A204.1 (cell line): Measurements from ENCODE around the gene MTCP1.

Experiments used
- FAIRE-seq: peaks from 2 replicates; lab custom pipeline; 2012; peaks lifted over from hg19 to GRCh38; lab: Jason Lieb, UNC

The MTCP1 gene, protein sequence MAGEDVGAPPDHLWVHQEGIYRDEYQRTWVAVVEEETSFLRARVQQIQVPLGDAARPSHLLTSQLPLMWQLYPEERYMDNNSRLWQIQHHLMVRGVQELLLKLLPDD

DNA sequence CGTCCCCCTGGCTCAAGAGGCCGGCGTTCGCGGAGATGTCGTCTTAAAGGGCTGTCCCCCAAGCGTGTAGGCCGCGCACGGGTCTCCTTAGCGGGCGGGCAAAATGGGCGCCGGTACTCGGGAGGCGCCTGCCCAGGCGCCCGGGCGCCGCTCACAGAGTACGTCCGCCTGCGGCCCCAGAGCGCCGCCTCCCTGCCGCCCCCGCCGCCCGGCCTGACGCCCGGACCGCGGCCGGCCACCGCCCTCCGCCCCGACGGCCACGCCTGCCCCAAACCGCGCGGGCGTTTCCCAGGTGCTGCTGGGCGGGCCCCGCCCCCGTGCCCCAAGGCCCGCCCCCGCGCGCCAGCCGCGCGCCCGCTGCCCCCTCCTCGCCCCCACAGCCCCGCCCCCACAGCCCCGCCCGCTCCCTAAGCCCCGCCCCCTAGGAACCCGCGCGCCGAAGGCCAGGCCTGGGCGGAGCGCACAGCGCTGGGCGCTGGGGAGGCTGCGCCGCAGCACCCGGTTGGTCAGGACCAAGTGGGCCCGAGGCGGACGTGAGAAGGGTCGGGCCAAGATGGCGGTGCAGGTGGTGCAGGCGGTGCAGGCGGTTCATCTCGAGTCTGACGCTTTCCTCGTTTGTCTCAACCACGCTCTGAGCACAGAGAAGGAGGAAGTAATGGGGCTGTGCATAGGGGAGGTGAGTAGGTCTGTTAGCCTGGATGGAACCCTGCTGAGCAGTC is at the start of gene MTCP1, which contains the start of the genes BRCC3 and CMC4:
TSS of gene MTCP1 (minus strand) at position 162 of the 719 bp plus-strand sequence. CDS start 5,126 bp downstream, outside the sequence.
TSS of gene BRCC3 (plus strand) at position 534 of the 719 bp plus-strand sequence. CDS start at position 554, 20 bp downstream.
TSS of gene CMC4 (minus strand) at position 162 of the 719 bp plus-strand sequence. CDS start 7,113 bp downstream, outside the sequence.
- FAIRE-seq = no peak

DNA sequence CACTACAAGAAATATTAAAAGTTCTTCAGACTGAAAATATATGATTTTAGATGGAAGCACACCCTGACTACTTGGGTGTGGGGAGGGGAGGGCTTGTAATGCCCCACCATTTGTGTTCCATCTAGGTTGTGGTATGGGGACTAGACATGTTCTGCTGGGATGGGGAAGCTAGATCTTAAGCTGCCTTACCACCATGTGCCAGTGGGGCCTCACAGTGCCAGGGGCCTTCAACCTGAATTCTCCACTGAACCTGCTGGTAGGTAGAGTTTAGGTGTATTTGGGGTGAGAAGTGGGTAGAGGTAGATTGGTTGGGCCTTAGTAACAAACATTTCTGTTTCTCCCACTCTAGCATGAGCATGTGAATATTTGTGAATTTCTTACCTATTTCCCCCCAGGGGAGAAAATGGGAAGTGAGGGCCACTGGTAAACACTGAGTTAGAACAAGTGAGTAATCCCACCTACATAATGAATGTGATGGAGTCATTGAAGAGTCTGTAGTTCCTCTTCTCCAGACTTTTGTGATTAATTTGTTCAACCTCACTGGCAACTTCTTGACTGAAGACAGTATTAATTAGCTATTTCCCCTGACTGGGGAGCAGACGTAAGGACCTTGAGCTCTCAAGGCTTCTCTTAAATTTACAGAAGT is 44.4 kb upstream of the MTCP1 start:
- FAIRE-seq = no peak

DNA sequence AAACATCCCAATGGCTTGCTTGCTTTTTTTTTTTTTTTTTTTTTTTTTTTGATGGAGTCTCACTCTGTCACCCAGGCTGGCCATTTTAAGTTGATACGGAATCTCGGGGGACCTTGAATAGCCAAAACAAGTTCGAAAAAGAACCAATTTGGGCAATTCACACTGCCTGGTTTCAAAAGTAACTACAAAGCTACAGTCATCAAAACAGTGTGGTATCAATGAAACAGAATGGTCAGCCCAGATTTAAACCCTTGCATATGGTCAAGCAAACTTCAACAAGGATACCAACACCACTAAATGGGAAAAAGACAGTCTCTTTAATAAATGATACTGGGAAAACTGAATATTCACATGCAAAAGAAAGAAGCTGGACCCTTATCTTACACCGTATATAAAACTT is 42.2 kb upstream of the MTCP1 start:
- no peak for FAIRE-seq

DNA sequence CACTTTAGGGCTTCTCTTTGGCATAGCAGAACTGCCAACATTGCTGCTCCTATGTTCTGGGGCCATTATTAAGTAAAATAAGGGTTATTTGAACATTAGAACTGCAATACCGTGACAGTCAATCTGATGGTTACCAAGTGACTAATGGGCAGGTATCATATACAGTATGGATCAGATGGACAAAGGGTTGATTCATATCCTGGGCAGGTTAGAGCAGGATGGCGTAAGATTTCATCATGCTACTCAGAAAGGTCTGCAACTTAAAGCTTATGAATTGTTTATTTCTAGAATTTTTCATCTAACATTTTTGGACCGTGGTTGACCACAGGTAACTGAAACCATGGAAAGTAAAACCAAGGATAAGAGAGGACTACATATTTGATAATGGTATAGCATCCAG is 41.2 kb upstream of the MTCP1 start:
- FAIRE-seq = no peak

DNA sequence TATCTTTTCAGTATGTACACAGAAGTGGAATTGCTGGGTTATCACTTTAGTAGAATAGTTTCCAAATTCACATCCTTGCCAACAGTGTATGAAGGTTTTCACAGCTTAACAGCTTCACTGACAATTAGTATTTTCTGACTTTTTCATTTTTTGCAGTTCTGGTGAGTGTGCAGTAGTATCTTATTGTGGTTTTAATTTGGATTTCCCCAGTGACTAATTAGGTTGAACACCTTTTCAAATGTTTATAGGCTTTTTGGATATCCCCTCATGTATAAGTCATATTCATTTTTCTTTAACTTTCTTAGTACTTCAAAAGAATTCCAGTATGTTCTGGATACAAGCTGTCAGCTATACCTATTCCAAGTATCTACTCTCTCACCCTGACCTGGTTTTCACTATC is 37.5 kb upstream of the MTCP1 start:
- FAIRE-seq = no peak

DNA sequence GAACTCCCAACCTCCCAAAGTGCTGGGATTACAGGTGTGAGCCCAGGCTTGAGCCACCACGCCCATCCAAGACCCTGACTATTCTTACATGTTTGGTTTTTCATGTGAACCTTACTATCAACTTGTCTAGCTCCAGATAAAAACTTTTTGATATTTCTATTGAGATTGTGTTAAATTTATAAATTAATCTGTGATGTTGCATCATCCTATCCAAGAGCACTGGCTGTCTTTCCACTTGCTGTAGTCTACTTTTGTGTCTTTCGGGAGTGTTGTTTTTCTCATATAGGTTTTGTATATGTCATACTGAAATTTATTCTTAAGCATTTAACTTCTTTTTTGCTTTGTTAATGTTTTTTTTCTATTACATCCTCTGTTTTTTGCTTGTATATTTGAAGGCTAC is 35.0 kb upstream of the MTCP1 start:
- FAIRE-seq = no peak

DNA sequence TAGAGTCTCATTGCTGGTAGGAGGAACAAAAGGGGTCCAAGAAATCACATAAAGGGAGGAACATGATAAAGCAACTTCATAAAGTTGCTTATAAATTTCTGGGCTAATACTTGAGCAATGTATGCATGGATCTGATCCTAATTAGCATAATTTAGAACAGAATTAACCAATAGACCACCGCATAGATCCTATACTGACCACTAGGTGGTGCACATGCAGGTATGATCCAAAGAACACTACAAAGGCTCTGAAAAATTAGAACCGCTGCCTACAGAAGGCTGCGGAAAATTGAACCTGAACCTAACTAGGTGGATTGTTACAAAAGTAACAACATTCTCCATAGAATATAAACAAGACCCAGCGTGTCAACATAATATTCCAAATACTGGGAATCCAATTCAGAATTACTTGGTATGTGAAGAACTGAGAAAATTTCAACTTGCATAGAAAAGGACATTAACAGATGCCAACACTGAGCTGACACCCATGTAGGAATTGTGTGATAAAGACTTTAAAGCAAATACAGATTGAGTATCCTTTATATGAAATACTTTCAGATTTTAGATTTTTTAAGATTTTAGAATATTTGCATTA is 23.6 kb upstream of the MTCP1 start:
- FAIRE-seq = no peak

DNA sequence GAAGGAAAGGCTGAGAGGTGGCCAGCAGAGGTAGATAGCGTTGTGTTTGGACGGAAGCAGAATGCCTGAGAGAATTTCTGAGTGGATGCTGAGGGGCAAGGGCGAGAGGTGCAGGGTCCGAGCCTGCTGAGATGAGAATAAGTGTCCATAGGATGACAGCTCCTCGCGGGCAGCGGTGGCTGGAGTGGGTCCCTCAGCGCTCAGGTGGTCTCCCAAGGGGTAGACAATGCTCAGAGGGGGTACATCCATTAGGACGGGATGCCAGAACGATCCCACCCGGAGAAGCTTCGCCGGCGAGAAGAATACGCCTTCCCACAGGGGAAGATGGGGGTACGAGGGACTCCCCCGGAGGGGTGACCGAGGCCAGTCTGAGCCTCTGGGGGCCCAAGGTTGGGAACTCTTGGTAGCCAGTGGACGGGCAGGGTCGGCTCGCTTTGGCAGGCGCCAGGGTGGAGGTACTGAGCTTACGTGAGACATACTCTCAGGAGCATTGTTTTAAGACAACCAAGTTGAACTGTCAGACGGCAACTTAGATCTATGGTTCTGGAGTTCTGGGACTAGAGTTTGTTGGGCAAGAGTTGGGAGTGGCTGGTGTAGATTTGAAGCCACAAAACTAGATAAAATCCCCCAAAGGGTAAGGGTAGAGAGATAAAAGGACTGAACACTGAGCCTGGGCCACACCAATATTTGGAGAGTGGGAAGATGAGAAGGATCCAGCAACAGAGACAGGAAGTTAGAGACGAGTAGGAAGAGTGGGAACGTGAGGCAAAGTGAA is 16.2 kb upstream of the MTCP1 start:
- no peak for FAIRE-seq

DNA sequence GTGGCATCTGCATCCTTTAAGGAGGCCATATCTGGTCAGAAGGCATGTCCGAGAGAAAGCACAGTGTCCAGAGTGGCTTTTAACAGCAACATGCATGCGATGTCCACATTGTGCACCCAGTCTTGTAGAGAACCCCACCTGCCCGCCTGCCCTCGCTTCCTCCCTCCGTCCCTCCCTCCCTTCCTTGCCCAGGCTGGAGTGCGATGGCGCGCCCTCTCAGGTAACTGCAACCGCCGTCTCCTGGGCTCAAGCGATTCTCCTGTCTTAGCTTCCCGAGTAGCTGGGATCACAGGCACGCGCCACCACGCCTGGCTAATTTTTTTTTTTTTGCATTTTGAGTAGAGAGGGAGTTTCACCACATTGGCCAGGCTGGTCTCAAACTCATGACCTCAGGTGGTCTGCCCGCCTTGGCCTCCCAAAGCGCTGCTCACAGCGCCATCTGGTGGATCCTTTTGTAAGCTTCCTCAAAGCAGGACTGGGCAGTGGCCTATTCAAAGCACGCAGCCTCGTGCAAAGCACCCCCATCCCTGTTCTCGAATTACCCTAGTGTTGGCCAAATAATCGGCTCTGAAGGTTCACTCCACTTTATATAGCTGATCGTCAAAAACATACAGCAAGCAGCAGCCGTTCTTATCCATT is 15.4 kb upstream of the MTCP1 start:
- no peak for FAIRE-seq

DNA sequence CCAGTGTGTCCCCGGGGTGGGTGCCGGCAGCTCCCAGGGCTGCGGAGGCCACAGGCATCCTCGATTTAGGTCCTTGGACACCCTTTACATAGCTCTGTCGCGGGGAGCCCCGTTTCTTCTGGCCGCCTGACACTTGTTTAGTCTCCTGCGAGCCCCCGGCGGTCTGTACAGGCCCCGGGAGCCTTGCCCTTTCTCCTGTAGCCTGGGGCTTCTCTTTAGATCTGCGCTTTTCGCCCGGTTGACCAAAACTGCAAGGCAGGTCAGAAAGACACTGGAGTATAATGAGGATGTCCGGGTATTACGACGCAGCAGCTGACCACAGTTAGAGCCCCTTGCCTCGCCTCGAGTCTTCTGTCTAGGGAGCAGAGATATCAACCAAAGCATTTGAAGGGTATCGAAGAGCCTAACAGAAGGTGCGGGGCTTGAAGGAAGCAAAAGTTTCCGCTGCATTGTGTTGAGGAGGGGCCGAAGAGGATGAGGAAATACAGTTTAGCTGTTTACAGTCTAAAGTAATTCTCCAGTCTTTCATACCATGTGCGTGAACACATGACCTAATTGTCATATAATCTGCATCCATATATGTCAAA is 851 bp upstream of the MTCP1 start:
- no peak for FAIRE-seq

DNA sequence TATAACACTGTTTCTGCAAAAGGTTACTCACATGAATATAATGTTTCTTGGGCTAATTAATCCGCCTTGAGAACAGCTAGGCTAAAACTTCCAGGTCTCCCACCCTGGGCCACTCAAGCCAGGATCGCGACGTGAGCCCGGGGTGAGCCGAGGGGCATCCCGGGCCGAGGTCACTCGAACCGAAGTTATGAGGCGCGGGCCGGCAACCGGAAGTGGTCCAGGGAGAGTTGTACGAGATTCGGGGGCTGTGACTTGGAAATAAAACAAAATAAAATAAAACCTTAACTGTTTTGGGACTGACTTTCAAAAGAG is 317 bp downstream of the MTCP1 start:
- no peak for FAIRE-seq

DNA sequence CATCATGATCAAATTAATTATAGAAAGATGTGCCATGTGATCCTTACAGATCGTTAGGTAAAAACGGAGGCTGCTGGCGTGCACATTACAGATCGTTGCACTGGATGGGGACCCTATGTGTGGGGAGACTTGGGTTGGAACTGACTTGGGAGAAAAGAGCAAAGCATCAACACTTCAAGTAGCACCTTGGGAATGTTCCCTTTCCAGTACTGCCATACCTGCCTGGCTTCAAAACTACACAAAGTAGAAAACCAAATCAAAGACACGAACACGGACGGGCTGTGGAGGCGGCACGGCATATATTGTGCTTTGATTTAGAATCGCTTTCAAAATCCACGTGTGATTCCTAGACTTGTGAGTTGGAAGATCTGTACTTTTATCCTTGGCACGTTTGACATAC is 898 bp downstream of the MTCP1 start:
- FAIRE-seq = no peak

DNA sequence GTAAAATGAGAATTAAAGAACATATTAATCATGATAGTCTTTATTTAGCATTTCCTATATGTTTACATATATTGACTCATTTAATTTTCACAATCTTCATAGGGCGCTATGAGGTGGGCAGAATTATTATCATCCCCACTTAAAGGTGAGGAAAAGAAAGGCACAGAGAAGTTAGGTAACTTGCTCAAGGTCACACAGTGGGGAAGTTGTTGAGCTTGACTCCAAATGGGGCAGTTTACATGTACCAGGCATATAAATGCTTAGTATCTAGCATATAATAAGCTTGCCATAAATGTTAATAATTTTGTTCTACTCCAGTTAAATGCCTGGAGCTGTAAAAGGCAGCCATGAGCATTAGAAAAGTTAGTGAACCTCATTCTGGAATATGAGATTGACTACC is 1.5 kb downstream of the MTCP1 start:
- FAIRE-seq = no peak

DNA sequence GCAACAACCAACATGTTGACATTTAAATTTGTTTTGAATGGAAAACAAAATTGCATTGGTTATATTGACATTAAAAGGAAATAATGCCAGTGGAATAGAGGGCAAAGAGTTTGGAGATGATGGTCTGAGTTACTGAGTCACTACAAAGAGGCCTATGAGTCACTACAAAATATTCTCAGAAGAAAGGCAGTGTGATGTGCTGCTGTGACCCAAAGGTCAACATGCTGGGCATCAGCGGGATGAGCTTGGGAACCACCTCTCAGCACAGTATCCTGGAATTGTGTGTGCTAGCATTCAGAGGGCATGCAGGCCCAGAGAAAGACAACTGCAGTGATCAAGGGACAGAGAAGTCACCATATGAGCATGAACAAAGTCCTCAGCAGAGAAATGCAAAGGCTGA is 2.8 kb downstream of the MTCP1 start:
- FAIRE-seq = no peak

DNA sequence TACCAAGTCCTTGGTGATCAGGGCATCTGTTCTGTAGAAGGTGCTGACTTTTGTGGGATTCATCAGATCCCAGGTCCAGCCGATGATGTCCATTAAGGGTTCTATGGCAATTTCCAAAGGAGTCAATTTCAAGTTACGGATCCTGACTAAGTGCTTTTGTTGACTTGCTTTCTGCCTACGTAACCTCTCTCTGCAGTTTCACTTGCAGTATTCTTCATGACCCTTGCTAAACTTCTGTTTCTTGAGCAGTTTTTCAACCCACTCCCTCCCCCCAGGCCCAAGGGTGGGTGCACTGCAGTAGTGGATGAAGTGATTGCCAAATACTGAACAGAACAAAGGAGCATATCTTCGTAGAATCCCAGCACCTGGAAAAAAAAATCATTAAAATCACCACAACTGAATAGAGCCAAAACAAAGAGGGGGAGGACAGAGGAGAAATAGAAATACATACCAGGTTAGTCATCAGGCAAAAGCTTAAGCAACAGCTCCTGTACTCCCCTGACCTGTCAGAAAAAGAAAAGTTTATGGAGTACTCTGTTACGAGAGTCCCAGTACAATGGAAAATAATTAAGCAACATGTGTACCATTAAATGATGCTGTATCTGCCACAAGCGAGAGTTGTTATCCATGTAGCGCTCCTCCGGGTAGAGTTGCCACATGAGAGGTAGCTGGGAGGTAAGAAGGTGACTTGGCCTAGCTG is 5.8 kb downstream of the MTCP1 start:
- no peak for FAIRE-seq

DNA sequence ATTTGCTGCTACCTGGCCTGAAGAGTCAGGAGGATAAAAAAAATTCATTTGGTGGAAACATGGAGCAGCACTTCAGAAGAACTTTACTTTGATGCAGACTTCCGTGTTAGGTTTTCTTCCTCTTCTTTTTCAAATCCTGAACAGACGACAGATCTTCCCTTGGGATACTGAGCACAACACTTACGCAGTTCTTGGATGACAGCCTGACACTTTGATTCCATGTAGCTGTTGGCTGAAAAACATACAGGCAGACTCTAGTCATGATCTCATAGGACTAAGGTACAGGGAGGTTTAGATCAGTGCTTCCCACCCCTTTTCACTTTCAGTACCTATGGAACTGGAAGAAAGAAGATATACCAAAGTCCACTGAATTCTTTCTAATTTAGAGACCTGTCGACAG is 9.2 kb downstream of the MTCP1 start:
- no peak for FAIRE-seq

DNA sequence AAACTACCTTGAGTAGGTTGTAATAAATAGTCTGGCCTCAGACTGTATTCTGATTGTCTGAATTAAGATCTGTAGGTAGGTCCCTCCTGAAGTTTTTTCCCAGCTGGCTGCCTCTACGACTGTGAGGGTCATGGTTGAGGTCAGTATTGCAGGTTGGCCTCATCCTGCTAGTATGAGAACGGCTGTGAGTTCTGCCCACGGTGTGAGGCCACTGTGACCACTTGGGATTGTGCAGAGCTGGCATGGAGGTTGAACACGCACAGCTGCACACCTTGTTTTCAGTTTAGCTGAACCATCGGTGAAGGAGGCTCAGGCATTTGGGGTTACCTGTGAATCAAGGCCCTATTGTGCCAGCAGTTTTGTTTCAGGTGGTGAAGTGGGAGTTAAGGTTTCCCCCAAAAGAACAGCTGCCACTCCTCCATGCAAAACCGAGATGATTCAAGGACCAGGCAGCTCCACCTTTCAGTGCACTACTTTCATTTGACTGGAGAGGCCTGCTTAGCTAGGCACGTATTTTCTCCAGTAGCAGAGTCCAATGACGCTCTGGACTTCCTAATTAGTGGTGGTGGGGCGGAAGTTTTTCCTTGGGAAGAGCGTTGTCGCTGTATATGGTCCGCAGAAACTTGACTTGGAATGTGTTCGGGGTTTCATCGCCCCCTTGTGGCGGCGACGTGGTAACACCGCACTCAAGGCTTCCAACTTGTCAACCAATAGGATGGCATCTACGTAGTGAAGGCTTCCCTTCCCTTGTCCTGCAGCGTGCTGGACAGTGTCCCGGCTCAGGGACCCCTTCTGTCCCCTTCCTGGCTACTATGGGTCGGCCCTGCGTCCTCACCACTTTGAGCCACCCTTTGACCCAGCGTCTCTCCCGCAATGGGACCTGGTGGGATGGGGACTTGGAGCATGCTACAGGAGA is 13.8 kb downstream of the MTCP1 start:
- peak; percentile 41 for FAIRE-seq

DNA sequence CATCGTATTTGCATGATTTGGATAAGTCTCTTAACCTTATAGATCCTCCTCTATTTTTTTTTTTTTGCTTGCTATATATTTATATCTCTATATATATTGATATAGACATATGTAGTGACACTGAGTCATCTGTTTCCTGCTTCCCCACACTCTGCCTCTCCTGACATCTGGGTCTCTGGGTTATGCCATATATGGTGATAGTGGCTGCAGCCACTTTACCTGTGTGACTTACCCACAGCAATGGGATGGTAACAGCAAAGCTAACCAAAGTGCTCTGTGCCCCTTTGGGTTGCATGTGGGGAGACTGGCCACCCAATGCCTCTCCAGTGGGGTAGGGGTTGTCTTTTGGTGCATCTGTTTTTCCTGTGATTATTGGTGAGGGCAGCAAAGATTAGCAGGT is 14.5 kb downstream of the MTCP1 start:
- no peak for FAIRE-seq

DNA sequence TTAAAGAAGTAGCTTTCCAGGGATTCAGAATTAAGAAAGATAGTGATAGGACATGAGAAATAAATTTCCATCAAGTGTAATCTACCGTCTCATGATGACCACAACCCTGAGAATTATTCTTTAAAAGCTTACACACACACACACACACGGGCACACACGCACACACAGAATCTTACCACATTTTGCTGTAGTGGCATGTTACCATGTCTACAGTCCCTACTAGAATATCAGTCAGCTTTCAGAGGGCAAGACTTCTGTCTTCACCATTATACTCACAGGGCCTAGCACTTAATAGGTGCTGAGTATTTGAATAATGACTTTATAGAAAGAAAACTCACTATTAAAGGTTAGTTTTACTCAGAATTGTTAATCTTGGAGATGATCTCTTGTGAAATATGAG is 15.4 kb downstream of the MTCP1 start:
- no peak for FAIRE-seq

DNA sequence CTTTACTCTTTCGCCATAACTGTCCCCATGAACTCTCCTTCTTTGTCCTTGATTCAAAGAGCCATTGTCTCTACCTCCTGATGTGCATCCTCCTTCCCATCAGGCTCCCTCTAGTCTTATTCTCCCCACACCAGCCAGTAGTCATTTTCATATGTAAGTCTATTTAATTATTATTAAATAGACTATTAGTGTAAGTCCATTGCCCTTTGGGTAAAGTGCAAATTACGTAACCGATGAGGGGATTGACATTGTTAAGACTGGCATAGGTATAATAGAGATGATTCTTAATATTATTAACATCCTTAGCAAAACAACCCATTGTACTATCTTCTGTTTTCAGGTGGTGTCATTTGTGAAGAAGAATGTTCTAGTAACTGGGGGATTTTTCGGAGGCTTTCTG is 16.7 kb downstream of the MTCP1 start:
- FAIRE-seq = no peak
